HG02759 (cell line): ENCODE data around the gene VRK1.

Source experiments
- ATAC-seq: cut with Tn5 transposase; IDR thresholded peaks from one replicate; pipeline ENCODE4 v1.9.1; 2021; ENCODE audit warnings: mild to moderate bottlenecking, moderate library complexity; ENCODE audit not compliant: unreplicated experiment

The VRK1 gene

DNA sequence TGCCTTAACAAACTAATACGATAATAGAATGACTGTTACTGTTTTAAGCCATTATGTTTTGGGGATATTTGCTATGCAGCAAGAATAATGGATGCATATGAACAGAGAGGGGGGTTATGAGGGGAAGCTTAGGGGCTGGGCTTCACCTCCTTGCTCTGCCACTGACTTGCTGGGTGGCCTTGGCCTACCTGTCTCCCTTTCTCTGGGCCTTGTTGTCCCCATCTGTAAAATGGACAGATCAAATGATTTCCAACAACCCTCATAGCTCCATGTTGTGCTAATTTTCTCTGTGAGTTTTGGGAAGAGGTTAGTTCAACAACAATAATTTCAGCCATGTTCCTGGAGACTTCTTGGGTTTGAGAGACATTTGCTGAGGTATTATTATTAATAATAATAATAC, 119.6 kb downstream of the VRK1 start:
- no peak for ATAC-seq

DNA sequence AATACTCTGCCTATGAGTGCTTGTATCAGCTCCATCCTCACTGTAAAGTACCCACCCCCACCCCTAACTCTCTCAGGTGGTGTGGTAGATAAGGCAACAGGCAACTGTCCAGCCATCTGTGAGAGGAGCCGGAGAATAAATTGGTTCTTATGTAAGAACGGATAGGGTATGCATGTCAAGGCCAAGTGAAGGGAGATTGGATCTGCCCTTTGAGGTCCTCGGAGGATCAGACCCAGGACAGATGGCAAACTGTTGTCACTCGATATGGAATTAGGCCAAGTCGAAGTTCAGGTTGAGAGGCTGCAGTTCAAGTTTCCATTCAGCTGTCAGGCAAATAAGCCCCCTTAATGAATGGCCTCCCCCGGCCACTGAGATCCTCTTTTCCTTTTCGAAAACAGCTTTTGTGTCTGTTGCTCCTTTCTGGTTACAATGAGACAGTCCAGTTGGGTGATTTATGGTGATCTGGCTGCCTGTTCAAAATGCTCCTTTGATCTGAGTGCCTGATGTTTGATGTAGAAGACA, 120.3 kb downstream of the VRK1 start:
- ATAC-seq: no peak

DNA sequence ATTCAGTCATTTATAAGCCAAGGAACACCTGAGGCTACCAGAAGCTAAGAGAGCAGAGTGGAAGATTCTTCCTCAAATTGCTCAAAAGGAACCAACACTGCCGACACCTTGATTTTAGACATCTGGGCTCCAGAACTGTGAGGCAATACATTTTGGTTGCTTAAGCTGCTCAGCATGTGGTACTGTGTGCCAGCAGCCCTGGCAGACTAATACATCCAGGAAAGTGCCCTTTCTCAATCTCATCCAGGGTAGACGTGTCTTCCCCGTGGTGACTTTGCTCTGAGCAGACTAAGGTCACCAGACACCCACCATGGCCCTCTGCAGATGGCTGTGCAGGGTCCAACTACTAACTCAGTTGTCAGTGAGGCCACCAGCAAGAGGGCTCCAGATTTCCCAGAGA, 122.8 kb downstream of the VRK1 start:
- ATAC-seq: no peak

DNA sequence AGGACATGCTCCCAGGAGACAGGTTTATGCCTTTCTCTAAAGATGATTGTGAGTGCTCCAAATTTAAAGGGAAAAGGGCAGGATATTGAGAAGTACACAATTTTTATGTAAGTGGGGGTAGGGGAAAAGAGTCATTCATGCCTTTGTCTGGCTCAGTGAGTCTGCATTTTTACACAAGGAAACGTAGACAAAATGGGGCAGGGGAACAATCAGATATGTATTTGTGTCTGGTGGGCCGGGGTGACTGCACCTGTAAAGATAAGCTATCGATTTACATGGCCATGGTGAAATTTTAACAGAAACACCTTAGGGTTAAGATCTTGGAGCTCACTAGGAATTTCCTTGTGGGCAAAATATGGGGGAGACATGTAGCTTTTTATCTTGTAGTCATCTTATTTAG, 123.6 kb downstream of the VRK1 start:
- no peak for ATAC-seq

DNA sequence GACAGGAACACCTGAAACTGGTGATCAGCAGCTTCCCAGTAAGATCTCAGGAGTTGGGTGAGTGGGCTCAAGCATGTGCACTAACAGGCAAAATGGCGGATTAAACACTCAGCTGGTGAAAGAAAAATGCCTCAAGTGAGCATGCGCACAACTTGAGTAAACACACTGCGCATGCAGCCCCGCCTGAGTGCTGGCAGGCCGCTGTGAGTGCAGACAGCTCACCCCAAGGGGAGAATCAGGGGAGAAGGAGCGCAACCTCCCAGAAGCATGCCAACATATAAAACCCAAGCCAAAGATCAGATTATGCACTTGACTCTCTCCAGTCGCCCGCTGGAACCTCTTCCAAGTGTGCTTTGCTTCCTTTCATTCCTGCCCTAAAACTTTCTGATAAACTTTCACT, 125.8 kb downstream of the VRK1 start:
- ATAC-seq: no peak

DNA sequence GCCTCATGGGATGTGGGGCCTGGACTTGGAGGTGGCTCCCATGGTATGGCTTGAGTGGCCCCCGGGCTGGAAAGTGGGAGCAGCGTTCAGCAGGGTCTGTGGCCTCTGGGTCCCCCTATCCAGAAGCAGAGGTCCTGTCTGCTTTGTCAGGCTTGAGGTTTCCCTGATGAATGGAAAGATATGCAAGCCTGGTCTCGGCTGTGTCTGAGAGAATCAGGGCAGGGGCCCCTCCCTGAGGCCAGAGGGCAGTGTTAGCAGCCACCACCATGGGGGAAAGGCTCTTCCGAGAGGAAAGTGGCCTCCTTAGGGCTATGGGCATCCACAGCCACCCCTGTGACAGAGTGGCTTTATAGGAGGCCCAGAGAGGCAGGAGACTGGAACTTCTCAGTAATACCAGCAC, 128.2 kb downstream of the VRK1 start:
- ATAC-seq: no peak

DNA sequence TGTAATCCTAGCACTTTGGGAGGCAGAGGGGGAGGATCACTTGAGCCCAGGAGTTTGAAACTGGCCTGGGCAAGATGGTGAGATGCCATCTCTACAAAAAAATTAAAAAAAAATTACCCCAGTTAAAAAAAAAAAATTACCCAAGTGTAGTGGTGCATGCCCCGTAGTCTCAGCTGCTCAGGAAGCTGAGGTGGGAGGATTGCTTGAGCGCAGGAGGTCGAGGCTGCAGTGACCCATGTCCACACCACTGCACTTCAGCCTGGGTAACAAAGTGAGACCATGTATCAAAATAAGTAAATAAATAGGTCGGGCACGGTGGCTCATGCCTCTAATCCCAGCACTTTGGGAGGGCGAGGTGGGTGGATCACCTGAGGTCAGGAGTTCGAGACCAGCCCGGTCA, 128.8 kb downstream of the VRK1 start:
- peak; percentile 52 for ATAC-seq

DNA sequence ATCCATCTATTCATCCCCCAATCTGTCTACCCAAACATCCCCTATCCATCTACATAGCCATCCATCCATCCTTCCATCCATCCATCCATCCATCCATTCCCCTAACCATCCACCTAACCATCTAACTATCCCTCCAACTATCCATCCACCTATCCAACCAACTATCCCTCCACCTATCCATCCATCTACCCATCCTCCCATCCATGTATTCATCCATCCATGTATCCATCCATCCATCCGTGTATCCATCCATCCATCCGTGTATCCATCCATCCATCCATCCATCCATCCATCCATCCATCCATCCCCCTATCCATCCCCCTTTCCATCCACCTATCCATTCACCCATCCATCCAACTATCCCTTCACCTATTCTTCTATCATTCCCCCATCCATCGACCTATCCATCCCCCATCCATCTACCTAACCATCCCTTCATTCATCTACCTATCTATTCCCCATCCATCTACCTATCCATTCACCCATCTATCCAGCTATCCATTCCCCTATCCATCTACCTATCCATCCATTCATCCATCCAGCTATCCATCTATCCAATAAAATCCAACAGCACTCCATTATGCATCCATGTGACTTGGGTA, 131.7 kb downstream of the VRK1 start:
- no peak for ATAC-seq

DNA sequence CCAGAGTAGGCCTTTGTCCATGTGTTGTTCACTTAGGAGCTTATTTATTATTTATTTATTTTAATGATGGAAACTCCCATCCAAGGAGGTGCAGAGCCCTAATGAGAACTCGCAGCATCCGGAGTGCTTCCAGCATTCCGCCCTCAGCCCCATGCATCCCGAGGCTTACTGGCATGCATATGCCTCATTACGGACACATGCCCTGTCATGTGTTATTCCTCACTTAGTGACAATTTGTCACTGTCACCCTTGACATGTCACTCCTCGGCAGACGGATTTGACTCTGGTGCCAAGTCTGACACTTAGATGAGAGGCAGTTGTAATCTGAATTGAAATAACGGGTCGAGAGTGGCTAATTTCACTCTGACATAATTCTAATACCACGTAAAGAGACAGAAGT, 132.8 kb downstream of the VRK1 start:
- ATAC-seq: no peak

DNA sequence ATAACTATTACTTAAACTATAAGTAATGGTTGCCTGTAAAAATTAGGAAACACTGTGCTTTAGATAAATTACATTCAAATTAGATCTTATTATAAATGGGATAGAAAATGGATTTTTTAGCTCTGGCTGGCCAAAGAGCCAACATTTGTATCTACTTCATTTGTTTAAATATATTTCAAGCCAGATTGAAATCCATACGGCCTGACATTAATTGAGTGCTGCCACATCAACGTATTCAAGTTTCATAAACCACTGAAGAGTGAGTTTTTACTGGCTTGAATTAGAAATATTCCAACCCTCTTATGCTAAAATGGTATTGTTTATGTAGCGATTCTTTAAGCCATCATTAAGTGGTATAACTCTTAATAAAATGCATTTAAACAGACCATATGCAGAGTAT, 133.3 kb downstream of the VRK1 start:
- no peak for ATAC-seq
